Jurkat, Clone E6-1 (cell line): ENCODE data around the gene NISCH.

Experiments used
- DNase-seq: peaks from one replicate; pipeline ENCODE4 v3.0.0-alpha.2; 2011; ENCODE audit warnings: low read depth, low spot score
- H3K4me3 ChIP-seq: 2 replicates; pipeline ENCODE4 v1.5.1; 2011; ENCODE audit warnings: mild to moderate bottlenecking, low read length, control low read depth, moderate library complexity

NISCH gene

GRCh38 chr3:52483577-52484381, 28.4 kb downstream of the NISCH start:
- no peak for DNase-seq
- H3K4me3 ChIP-seq = no peak overlapping the region

- DNase-seq = no peak
- no peak overlapping the region for H3K4me3 ChIP-seq
These were observed 29.5 kb downstream of the NISCH start for GRCh38 chr3:52484680-52485461.

GRCh38 chr3:52487050-52487787, 31.8 kb downstream of the NISCH start:
- DNase-seq = no peak

GRCh38 chr3:52487788-52488691, 32.6 kb downstream of the NISCH start:
- no peak for DNase-seq
- no peak overlapping the region for H3K4me3 ChIP-seq

More at GRCh38 chr3:52487050-52487787, 31.8 kb downstream of the NISCH start:
- no peak overlapping the region for H3K4me3 ChIP-seq

- H3K4me3 ChIP-seq = no peak overlapping the region
- no peak for DNase-seq
These were observed 33.3 kb downstream of the NISCH start for GRCh38 chr3:52488746-52489145.

- no peak overlapping the region for H3K4me3 ChIP-seq
- DNase-seq = no peak
These were observed 34.0 kb downstream of the NISCH start for GRCh38 chr3:52489453-52489852.

GRCh38 chr3:52490035-52490938, 34.9 kb downstream of the NISCH start:
- H3K4me3 ChIP-seq = no peak overlapping the region
- DNase-seq = no peak

- H3K4me3 ChIP-seq = no peak overlapping the region
- DNase-seq = no peak
These were observed 35.6 kb downstream of the NISCH start for GRCh38 chr3:52490939-52491526.

GRCh38 chr3:52492059-52492458, 36.7 kb downstream of the NISCH start:
- no peak for DNase-seq
- H3K4me3 ChIP-seq = no peak overlapping the region

GRCh38 chr3:52493232-52494017, 38.0 kb downstream of the NISCH start:
- H3K4me3 ChIP-seq = no peak overlapping the region
- no peak for DNase-seq

- no peak overlapping the region for H3K4me3 ChIP-seq
- no peak for DNase-seq
These were observed 39.0 kb downstream of the NISCH start for GRCh38 chr3:52494445-52494844.

GRCh38 chr3:52494886-52495495, 39.6 kb downstream of the NISCH start, which contains the start of gene STAB1:
Gene STAB1, plus strand, starts transcription at chr3:52495338. Its CDS starts 76 bp downstream, at chr3:52495414.
- DNase-seq = no peak
- no peak within 1 kb of the TSS for H3K4me3 ChIP-seq

- H3K4me3 ChIP-seq = no peak overlapping the region
- DNase-seq = no peak
These were observed 40.6 kb downstream of the NISCH start for GRCh38 chr3:52495777-52496602.

GRCh38 chr3:52498137-52499054, 43.0 kb downstream of the NISCH start:
- no peak for DNase-seq

More at GRCh38 chr3:52498137-52499054, 43.0 kb downstream of the NISCH start:
- no peak overlapping the region for H3K4me3 ChIP-seq
